ENCODE results near the gene GNAQ.

GNAQ gene

GRCh38 chr9:77912895-77913693, 118.5 kb downstream of the GNAQ start:
- in situ Hi-C loops (cut with HindIII; ENCODE audit: low pct_ligation_motif_present, low sequenced_read_pairs), result no loop called here
- DNase-seq, result peak; percentile 52
- TF ChIP-seq CTCF (IDR thresholded peaks at IDR 0.05; ENCODE audit: low read depth, low read length, missing control alignments), result no peak
- Histone ChIP-seq H3K36me3 (replicated peaks) (no peaks in the 10 kb centered on the region), H3K27me3 (replicated peaks) (no peaks in the 10 kb centered on the region), H3K4me3 (ENCODE audit: low read depth, low read length) (no peak overlapping the region), H3K27ac (peak overlapping the region; percentile 76)

GRCh38 chr9:77911928-77912327, 119.7 kb downstream of the GNAQ start:
- no peak overlapping the region for H3K27ac ChIP-seq

GRCh38 chr9:77910194-77910621, 121.4 kb downstream of the GNAQ start:
- in situ Hi-C loops (cut with HindIII; ENCODE audit: low pct_ligation_motif_present, low sequenced_read_pairs), result no loop called here
- no peaks in the 10 kb centered on the region for H3K36me3 ChIP-seq (replicated peaks)
- no peaks in the 10 kb centered on the region for H3K27me3 ChIP-seq (replicated peaks)
- DNase-seq, result no peak
- no peak overlapping the region for H3K4me3 ChIP-seq (ENCODE audit: low read depth, low read length)
- H3K27ac ChIP-seq, result no peak overlapping the region
- no peak for TF ChIP-seq CTCF (IDR thresholded peaks at IDR 0.05; ENCODE audit: low read depth, low read length, missing control alignments)

More at GRCh38 chr9:77911928-77912327, 119.7 kb downstream of the GNAQ start:
- in situ Hi-C loops (cut with HindIII; ENCODE audit: low pct_ligation_motif_present, low sequenced_read_pairs), result no loop called here
- no peak for DNase-seq
- Histone ChIP-seq H3K4me3 (ENCODE audit: low read depth, low read length) (no peak overlapping the region), H3K27me3 (replicated peaks) (no peaks in the 10 kb centered on the region), H3K36me3 (replicated peaks) (no peaks in the 10 kb centered on the region)
- no peak for TF ChIP-seq CTCF (IDR thresholded peaks at IDR 0.05; ENCODE audit: low read depth, low read length, missing control alignments)

- Histone ChIP-seq H3K27me3 (replicated peaks) (no peaks in the 10 kb centered on the region), H3K4me3 (ENCODE audit: low read depth, low read length) (no peak overlapping the region), H3K36me3 (replicated peaks) (no peaks in the 10 kb centered on the region), H3K27ac (no peak overlapping the region)
- DNase-seq, result no peak
- TF ChIP-seq CTCF (IDR thresholded peaks at IDR 0.05; ENCODE audit: low read depth, low read length, missing control alignments), result no peak
- in situ Hi-C loops (cut with HindIII; ENCODE audit: low pct_ligation_motif_present, low sequenced_read_pairs), result no loop called here
Measured at GRCh38 chr9:77909306-77909705, 122.3 kb downstream of the GNAQ start.

- in situ Hi-C loops (cut with HindIII; ENCODE audit: low pct_ligation_motif_present, low sequenced_read_pairs), result no loop called here
Measured at GRCh38 chr9:77908293-77908692, 123.3 kb downstream of the GNAQ start.

More at GRCh38 chr9:77908293-77908692, 123.3 kb downstream of the GNAQ start:
- H3K27me3 ChIP-seq (replicated peaks), result no peaks in the 10 kb centered on the region
- H3K36me3 ChIP-seq (replicated peaks), result no peaks in the 10 kb centered on the region
- H3K4me3 ChIP-seq (ENCODE audit: low read depth, low read length), result no peak overlapping the region
- TF ChIP-seq CTCF (IDR thresholded peaks at IDR 0.05; ENCODE audit: low read depth, low read length, missing control alignments), result no peak
- DNase-seq, result no peak
- no peak overlapping the region for H3K27ac ChIP-seq
